ENCODE data around the gene STXBP6.

The STXBP6 gene

DNA sequence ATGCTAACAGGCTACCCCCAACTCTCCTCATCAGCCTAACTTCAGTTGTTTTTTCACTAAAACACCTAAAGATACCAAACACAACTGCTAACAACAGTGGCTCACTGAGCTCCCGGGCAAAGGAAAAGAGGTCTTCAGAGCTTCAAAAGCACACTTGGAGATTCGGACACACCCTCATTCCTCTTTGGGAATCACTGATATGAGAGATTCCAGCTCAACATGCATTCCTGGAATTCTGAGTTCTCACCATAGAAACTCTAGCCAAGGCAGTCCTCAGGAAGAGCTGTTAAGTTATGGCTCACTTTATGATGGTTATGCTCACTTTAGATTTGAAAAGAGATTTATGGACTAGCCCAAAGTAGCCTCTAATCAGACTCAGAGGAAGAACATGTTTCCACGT, 40.1 kb downstream of the STXBP6 start:
- DNase-seq (ENCODE audit: low read depth) = no peak
- H3K4me3 ChIP-seq (ENCODE audit: low read depth, low read length) = no peak overlapping the region
- TF ChIP-seq MYC (IDR thresholded peaks at IDR 0.05; ENCODE audit: low read depth, low read length) (no peak), MAX (IDR thresholded peaks at IDR 0.05; ENCODE audit: low read depth, low read length) (no peak), POLR2A (IDR thresholded peaks at IDR 0.05; ENCODE audit: extremely low read depth, insufficient read length) (no peak)

DNA sequence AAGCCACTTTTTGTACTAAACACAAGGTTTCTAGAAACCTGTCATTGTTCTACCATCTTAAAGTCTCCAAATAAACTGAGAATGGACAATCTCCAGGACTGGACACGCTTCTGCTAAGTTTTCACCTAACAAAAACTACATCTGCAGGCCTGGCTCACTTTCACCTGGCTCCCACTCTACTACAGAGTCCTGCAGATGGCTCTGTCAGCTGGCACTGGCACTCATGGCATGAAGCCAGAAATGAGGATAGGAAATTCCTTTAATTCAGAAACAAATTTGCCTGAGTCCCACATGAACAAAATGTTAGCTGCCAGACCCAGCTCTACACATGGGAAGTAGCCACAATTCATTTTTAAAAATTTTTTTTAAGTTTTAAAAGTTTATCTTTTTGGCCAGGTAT, 42.1 kb downstream of the STXBP6 start:
- no peak overlapping the region for H3K4me3 ChIP-seq (ENCODE audit: low read depth, low read length)
- no peak for TF ChIP-seq MYC (IDR thresholded peaks at IDR 0.05; ENCODE audit: low read depth, low read length)
- TF ChIP-seq POLR2A (IDR thresholded peaks at IDR 0.05; ENCODE audit: extremely low read depth, insufficient read length) = no peak
- TF ChIP-seq, protein P1, sequence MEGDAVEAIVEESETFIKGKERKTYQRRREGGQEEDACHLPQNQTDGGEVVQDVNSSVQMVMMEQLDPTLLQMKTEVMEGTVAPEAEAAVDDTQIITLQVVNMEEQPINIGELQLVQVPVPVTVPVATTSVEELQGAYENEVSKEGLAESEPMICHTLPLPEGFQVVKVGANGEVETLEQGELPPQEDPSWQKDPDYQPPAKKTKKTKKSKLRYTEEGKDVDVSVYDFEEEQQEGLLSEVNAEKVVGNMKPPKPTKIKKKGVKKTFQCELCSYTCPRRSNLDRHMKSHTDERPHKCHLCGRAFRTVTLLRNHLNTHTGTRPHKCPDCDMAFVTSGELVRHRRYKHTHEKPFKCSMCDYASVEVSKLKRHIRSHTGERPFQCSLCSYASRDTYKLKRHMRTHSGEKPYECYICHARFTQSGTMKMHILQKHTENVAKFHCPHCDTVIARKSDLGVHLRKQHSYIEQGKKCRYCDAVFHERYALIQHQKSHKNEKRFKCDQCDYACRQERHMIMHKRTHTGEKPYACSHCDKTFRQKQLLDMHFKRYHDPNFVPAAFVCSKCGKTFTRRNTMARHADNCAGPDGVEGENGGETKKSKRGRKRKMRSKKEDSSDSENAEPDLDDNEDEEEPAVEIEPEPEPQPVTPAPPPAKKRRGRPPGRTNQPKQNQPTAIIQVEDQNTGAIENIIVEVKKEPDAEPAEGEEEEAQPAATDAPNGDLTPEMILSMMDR (IDR thresholded peaks at IDR 0.05; ENCODE audit: low read depth, low read length) = no peak
- TF ChIP-seq MAX (IDR thresholded peaks at IDR 0.05; ENCODE audit: low read depth, low read length) = no peak
- DNase-seq (ENCODE audit: low read depth) = no peak

GRCh38 chr14:25006961-25007795, 42.8 kb downstream of the STXBP6 start:
- no peak overlapping the region for H3K4me3 ChIP-seq (ENCODE audit: low read depth, low read length)
- no peak for TF ChIP-seq POLR2A (IDR thresholded peaks at IDR 0.05; ENCODE audit: extremely low read depth, insufficient read length)
- no peak for TF ChIP-seq MAX (IDR thresholded peaks at IDR 0.05; ENCODE audit: low read depth, low read length)
- TF ChIP-seq, protein P1 (IDR thresholded peaks at IDR 0.05; ENCODE audit: low read depth, low read length) = no peak
- TF ChIP-seq MYC (IDR thresholded peaks at IDR 0.05; ENCODE audit: low read depth, low read length) = no peak
- DNase-seq (ENCODE audit: low read depth) = no peak

DNA sequence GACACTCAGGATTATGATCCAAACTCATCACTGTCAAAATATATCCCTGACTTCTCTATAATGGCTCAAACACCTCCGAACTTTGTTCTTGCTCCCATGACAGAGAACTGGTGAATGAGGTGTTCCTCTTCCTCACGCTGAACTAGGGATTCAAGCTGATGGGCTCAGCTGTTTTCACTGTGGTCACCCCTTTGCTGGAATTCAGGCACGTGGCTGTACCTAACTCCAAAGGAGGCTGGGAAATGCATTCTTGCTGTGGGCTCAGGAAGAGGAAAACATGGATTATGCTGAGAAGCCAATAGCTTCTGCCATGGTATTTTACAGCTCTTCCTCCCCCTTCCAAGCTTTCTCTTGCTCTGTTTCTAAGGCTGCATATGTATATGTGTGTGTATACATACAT, 43.9 kb downstream of the STXBP6 start:
- no peak for DNase-seq (ENCODE audit: low read depth)
- H3K4me3 ChIP-seq (ENCODE audit: low read depth, low read length) = no peak overlapping the region
- no peak for TF ChIP-seq POLR2A (IDR thresholded peaks at IDR 0.05; ENCODE audit: extremely low read depth, insufficient read length)
- TF ChIP-seq MAX (IDR thresholded peaks at IDR 0.05; ENCODE audit: low read depth, low read length) = no peak
- TF ChIP-seq, protein P1 (IDR thresholded peaks at IDR 0.05; ENCODE audit: low read depth, low read length) = no peak
- no peak for TF ChIP-seq MYC (IDR thresholded peaks at IDR 0.05; ENCODE audit: low read depth, low read length)

- TF ChIP-seq, protein P1 (IDR thresholded peaks at IDR 0.05; ENCODE audit: low read depth, low read length) = no peak
- TF ChIP-seq MYC (IDR thresholded peaks at IDR 0.05; ENCODE audit: low read depth, low read length) = no peak
- TF ChIP-seq MAX (IDR thresholded peaks at IDR 0.05; ENCODE audit: low read depth, low read length) = no peak
- no peak for TF ChIP-seq POLR2A (IDR thresholded peaks at IDR 0.05; ENCODE audit: extremely low read depth, insufficient read length)
- H3K4me3 ChIP-seq (ENCODE audit: low read depth, low read length) = no peak overlapping the region
Observed at GRCh38 chr14:25004389-25004809, 45.5 kb downstream of the STXBP6 start.

DNA sequence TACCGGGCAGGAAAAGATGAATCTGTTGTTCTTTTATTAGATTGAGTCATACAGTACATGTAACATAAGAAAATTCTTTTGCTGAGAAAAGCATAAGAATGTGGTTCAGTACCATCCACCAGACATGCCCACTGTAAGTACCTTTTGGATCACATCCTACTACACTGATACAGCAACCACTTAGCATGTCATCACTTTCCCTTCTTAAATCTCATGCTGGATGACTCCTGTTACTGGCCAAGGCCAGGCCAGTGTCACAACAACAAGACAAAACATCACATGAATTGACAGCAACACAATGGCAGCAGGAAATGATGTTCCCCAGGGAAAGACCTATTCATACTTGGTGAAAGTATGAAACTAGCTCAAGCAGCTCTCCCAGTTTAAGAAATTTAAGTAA, 46.4 kb downstream of the STXBP6 start:
- no peak for DNase-seq (ENCODE audit: low read depth)
- no peak overlapping the region for H3K4me3 ChIP-seq (ENCODE audit: low read depth, low read length)
- TF ChIP-seq POLR2A (IDR thresholded peaks at IDR 0.05; ENCODE audit: extremely low read depth, insufficient read length) (no peak), MYC (IDR thresholded peaks at IDR 0.05; ENCODE audit: low read depth, low read length) (no peak)

More at GRCh38 chr14:25004389-25004809, 45.5 kb downstream of the STXBP6 start:
- DNase-seq (ENCODE audit: low read depth) = no peak

All from NB4 (cell line).